DMS153 treated with DMSO at 0.1 percent for 48 hours (cell line): ENCODE data around the gene MAPK12.

Experiments used
- DNase-seq: peaks from one replicate; lab custom pipeline; 2025; ENCODE audit not compliant: unreplicated experiment; lab: John Stamatoyannopoulos, UW

The MAPK12 gene

GRCh38 chr22:50299785-50300619 lies 38.5 kb upstream of the MAPK12 start:
- DNase-seq: no peak

DNA sequence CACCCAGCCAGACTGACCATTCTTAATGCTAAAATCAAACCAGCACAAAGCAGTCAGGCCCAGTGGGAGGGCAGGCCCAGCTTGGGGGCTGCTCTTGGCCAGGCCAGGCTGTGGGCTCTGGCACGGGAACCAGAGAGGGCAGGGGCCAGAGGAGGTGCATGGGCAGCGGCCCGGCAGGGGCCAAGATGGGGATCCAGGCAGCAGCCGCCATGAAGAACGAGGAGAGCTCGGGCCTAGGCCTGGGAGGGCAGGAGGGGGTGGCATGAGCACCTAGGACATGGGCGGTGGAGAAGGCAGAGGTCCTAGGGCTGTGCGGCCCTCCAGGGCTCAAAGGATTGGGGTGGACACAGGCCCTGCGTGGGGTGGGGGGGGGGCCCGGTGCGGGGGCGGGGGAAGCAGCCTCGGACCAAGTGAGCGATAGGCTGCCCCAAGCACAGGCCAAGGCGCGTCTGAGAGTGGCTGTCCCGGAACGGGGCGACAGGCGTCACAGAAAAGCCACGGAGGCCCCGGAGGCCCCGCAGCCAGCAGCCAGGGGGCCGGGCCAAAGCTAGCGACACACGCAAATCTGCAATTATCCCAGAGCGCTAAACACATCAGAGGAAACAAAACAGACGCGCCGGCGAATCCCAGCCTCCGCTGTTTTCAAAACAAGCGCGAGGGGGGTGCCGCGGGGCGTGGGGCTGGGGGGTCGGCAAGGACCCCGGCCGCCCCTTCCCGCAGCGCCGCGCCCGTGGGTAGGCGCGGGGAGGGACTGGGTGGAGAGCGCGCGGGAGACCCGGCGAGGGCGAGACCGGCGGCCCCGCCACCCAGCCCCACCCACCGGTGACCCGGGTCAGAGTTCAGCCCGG lies 37.7 kb upstream of the MAPK12 start:
- no peak for DNase-seq

- no peak for DNase-seq
These were observed 36.8 kb upstream of the MAPK12 start for GRCh38 chr22:50298266-50298637.

- no peak for DNase-seq
These were observed 36.2 kb upstream of the MAPK12 start for GRCh38 chr22:50297510-50298265.

DNA sequence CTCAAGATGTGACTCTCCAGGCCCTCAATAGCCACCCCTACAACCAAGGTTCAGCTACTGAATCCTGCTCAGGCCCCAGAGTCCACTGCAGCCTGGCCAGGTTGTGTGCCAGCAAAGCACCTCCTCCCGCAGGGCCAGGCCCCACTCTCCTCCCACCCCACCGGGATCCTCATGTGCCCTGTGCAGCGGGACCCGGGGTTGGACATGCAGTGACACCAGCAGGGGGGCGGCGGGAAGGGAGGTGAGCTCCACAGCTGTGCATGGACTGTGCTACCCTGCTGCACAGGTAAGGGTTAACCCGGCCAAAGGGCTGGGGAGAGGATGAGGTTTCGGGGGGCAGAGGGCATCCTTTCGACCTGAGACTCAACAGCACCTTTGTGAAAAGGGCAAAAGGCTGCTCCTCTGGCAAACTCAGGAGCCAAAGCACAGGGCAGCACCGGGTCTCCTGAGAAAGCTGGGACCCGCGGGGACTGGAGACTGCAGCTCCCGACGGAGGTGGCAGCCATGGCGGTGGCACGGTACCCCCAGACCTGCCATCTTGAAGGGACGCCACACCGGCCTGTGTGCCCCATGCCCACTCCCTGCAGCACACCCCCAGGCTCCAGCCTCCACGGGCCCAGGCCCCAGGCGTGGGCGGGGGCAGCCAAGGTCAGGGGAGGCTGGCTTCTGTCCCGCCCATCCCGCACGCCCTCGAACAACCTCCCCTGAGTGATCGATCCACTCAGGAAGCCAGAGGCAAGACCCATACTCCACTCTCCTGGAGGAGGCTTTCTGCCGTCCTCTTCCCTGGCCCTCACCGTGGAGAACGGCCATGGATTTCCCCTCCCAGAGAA lies 35.4 kb upstream of the MAPK12 start:
- DNase-seq: no peak

DNA sequence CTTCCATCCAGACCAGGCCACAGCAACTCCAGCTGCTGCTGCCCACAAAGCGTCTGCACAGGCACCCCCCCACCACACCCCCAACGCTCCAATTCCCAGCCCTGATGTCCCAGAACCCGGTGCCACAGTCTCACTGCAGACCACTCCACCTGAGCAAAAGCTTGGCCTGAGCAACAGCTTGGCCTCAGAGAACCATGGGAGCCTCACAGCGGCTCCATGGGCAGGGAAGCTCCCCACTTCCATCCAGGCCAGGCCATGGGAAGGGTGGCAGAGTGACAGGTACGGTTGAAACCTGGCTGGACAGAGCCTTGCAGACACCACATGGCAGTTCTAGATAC lies 32.8 kb upstream of the MAPK12 start:
- DNase-seq: no peak

GRCh38 chr22:50293441-50294318 lies 32.2 kb upstream of the MAPK12 start:
- DNase-seq: no peak

DNA sequence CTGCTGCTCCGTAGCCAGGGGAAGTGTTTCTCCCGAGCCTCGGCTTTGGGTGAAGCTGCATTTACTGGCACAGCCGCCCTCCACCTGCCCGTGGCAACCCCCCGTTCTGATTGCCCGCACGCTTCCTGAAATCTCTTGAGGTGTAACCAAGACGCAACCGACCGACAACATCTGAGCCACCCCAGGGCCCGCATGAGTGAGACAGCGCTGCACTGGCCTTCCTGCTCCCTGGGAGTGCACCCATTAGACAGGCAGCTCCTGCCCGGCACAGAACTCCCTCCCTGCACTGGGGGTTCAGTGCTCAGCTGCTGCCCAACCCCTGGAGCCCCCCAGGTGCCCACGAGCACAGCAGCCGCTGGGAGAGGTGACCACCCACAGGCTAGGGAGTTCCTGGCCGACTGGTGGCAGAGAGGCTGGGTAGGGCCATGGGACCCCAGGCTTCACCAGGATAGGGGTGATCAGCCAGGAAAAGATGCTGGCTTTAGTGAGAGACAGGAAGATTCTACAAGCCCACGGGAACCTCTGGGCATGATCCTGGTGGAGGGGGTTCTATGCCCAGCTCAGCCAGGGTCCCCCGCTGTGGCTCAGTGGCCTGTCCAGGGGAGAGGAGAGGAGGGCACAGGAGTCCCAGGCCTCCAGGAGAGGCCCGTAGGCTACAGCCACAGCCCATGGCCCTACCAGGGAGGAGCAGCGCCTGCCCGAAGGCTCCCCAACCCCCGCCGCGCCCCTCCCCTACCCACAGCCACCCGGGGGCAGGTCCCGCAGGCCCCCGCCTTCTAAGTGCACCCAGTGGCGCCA lies 31.4 kb upstream of the MAPK12 start:
- DNase-seq: no peak

- no peak for DNase-seq
These were observed 28.6 kb upstream of the MAPK12 start for GRCh38 chr22:50289942-50290630.

- DNase-seq: no peak
These were observed 27.9 kb upstream of the MAPK12 start for GRCh38 chr22:50289151-50289941.

DNA sequence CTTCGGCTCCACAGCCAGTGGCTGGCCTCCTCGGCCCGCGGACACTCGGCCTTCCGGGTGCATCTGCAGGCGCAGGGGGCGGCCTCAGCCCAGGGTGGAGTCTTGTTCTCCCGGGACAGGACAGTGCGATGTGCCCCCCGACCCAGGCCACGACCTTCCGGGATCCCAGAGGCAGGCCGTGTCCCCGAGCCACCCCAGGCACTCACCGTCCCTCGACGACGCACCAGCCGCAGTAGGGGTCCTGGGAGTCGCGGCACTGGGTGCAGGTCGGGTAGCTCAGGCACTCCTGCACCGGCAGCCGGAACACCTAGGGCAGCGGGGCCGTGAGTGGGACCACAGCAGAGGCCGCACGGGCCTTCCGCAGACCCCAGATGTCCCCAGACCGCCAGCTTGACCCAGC lies 26.2 kb upstream of the MAPK12 start:
- no peak for DNase-seq

GRCh38 chr22:50286701-50287318 lies 25.3 kb upstream of the MAPK12 start:
- no peak for DNase-seq

DNA sequence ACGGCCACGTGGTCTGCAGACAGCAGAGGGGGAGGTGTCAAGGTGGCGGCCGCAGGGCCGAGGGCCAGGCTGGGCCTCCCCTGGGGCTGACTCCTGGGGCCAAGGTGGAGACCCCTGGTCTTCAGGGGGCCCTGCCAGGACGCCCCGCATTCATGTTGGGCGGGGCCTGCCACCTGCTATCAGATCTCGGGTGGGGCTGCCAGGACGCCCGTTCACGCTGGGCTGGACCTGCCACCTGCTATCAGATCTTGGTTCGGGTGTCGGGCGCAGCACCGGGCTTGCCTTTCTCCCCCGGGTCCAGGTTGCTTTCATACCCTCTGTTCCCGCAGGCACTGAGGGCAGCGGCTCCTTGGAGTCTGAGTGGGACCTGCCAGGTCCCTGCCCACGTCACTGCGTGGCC lies 24.8 kb upstream of the MAPK12 start:
- DNase-seq: no peak

DNA sequence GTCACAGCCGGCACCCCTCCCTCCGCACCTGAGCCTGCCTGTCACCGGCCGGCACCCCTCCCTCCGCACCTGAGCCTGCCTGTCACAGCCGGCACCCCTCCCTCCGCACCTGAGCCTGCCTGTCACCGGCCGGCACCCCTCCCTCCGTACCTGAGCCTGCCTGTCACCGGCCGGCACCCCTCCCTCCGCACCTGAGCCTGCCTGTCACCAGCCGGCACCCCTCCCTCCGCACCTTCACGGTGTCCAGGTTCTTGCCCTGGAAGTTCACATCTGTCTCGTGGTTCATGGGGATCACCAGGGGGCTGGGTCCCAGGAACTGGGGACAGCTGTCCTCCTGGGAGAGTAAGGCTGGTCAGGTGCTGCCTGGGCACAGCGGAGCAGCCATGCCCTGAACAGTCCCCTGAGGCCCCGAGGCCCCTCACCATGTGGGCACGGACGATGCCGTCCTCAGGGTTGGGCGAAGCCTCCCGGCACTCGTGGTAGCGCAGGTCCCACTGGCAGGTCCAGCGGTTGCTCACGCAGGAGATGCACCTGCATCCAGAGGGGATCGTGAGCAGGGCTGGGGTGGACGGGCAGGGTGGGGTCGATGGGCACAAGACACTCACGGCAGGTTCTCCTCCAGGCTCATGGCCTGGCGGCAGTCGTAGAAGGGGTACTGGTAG lies 24.2 kb upstream of the MAPK12 start:
- DNase-seq: no peak

DNA sequence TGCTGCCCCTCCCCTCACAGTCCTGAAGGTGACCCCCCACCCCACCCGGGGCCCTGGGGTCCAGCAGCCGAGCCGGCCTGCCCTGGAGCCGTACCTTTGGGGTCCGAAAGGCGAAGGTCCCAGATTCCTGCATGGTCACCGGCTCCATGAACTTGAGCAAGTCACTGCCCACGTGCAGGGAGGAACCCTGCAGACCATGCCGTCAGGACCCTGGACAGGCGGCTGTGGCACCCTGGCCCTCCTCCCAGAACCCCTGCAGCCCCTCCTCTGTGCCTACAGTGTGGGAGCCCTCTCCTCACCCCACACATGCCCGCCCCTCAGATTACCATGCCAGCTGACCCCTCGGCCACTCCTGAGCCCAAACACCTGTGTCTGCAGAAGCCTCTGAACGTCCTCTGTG lies 23.0 kb upstream of the MAPK12 start:
- DNase-seq: no peak

DNA sequence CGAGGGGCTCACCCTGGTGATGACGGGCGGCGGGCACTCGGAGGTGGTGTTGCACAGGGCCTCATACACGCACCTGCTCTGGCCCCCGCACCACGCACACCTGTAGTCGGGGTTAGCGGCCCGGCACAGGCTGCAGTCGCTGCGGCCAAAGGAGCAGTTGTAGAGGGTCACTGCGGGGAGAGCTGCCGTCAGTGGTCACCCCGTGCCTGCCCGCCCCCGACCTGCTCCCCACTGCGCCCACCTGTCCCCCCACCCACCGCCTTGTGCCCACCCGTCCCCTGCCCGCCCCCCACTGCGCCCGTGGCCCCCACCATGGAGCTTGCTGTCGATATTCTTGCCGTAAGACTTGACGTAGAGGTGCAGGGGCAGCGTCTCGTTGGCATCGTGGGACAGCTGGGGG lies 22.3 kb upstream of the MAPK12 start:
- no peak for DNase-seq
